ENCODE results near the gene SCARB2.
"Not testable (repeated sequence)": the region's sequence is repeated elsewhere in the genome, so short reads cannot be mapped to it uniquely, and the experiment has no call there.

GRCh38 chr4:76243877-76244276 lies 30.3 kb upstream of the SCARB2 start:
- not testable (repeated sequence) for TF ChIP-seq CTCF, POLR2A, EP300, POLR2AphosphoS5 (IDR thresholded peaks at IDR 0.05)

Data from suprapubic skin (tissue), 4 donors.